Ascending aorta (tissue), 2 donors: Measurements from ENCODE around the gene TADA2A. TPM values are rescaled to one million over a fixed set of nuclear protein-coding genes. Genes with fewer than 3 reads are reported as not detected.

Source experiments
- DNase-seq, 2 donors: peaks; one replicate each; pipeline ENCODE4 v3.0.0-alpha.2; 2019; ENCODE audit warnings: low spot score in 2 of 2
- H3K27ac ChIP-seq, 2 donors: fragments of 200-600 bp; sonication (generic); one replicate each; pipeline ENCODE4 v1.5.1; 2016 to 2017; ENCODE audit warnings: mild to moderate bottlenecking in 1 of 2
- H3K27me3 ChIP-seq: fragments of 200-600 bp; sonication (generic); one replicate; pipeline ENCODE4 v1.5.1; 2017
- H3K36me3 ChIP-seq, 2 donors: fragments of 200-600 bp; sonication (generic); one replicate each; pipeline ENCODE4 v1.5.1; 2016
- H3K4me1 ChIP-seq, 2 donors: fragments of 200-600 bp; sonication (generic); one replicate each; pipeline ENCODE4 v1.5.1; 2016 to 2017; ENCODE audit warnings: mild to moderate bottlenecking in 1 of 2
- H3K4me3 ChIP-seq, 2 donors: fragments of 200-600 bp; sonication (generic); one replicate each; pipeline ENCODE4 v1.5.1; 2016 to 2017; ENCODE audit warnings: mild to moderate bottlenecking in 1 of 2
- H3K9me3 ChIP-seq, 2 donors: fragments of 200-600 bp; sonication (generic); one replicate each; pipeline ENCODE4 v1.5.1; 2016
- CTCF ChIP-seq, 3 experiments: fragments of 200-600 bp in 2 of 3; fragments of 450-650 bp in 1 of 3; sonication (generic) in 2 of 3; IDR thresholded peaks; one replicate each; pipeline ENCODE4 v1.5.1; 2016 to 2019; ENCODE audit warnings: antibody characterized with exemption in 3 of 3, mild to moderate bottlenecking in 1 of 3, moderate library complexity in 1 of 3
- intact Hi-C: fragments of 100-400 bp; cut with DNase I; formaldehyde crosslinking; loops from one replicate; pipeline ENCODE4 v1.15.1; 2023
- total RNA-seq: library from RNA; depleted of rRNA; stranded (reverse); fragments of >200 nt; gene quantifications from one replicate; pipeline ENCODE4 v1.1.0, GENCODE V29; 2016

The TADA2A gene
- total RNA-seq, 1 donor from 2014 or later = 7.7 TPM

DNA sequence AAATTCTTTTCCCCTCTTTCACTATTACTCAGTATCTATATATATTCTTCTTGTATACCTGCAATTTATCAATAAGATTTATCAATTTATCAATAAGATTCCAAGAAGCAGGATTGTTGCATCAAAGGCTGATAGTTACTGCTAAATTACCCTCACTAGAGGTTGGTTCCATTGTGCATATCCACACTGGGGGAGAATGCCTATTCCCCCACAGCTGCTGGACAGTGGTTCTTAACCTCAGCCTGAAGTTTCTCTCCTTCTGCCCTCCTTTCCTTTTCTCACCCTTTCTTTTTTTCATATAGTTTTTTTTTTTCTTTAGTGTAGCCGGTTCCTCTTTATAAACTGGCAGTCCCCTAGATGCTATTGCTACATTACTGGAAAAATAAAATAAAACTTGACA is 24.6 kb upstream of the TADA2A start:
- H3K9me3 ChIP-seq = no peaks in the 10 kb centered on the region
- no peak overlapping the region for H3K4me3 ChIP-seq
- no peak overlapping the region for H3K27ac ChIP-seq
- intact Hi-C loops = no loop called here
- DNase-seq = no peak
- no peaks in the 10 kb centered on the region for H3K4me1 ChIP-seq
- H3K36me3 ChIP-seq = no peaks in the 10 kb centered on the region
- no peak for TF ChIP-seq CTCF (IDR thresholded peaks at IDR 0.05)
- no peaks in the 10 kb centered on the region for H3K27me3 ChIP-seq

DNA sequence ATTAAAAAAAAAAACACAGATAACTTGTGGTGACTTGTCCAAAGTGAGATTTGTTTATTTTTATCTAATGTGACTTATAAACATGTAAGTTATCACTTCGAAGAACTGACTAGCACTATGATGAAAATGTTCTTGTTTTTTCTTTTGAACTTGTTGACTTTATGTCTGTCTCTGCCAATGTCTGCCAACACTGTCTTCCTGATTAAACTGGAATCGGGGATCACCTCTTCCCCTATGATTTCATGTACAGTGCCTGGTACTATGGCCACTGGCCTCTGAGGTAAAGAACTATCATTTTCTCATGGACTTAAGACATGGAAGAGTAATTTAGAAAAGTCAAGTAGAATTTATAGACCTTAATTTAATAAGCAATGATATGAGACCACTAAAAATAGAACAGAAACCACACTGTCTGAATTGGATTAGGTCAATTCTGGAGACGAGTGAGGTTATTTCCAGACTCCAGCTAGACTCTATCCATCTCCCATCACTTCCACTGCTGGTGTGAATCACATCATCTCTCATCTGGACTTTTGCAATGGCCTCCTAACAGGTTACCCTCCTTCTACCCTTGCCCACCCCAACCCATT is 22.0 kb upstream of the TADA2A start:
- no peak for DNase-seq
- Histone ChIP-seq H3K27ac (no peak overlapping the region), H3K4me1 (no peaks in the 10 kb centered on the region), H3K4me3 (no peak overlapping the region), H3K27me3 (no peaks in the 10 kb centered on the region), H3K9me3 (no peaks in the 10 kb centered on the region), H3K36me3 (no peaks in the 10 kb centered on the region)
- intact Hi-C loops = no loop called here
- TF ChIP-seq CTCF (IDR thresholded peaks at IDR 0.05) = no peak

DNA sequence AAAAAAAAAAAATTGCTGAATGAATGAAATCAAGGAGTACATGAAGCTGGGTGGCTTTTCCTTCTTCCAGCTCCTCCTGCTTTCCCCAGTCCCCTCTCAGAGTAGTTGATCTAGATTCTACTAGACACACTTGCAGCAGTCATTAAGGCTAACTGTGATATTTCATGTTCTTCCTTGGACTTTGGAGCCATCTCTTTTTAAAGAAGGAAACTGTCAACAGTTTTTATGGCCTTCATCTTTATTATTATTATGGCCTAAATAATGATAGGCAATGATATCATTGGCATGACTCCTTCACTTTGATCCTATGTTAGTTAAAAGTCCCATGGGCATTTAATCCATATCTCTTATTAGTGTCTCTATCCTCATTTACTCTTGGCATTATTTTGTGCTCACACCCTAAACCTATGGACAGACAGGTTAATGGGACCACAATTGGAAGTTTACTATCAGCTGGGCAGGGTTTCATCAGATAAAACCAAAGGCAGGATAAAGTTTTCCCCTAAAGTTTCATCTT is 21.2 kb upstream of the TADA2A start:
- intact Hi-C loops = no loop called here

GRCh38 chr17:37386462-37386861 is 20.2 kb upstream of the TADA2A start:
- Histone ChIP-seq H3K4me1 (peaks cover 0 to under 1% of the 10 kb centered on the region in 2 donors), H3K27me3 (no peaks in the 10 kb centered on the region), H3K9me3 (no peaks in the 10 kb centered on the region), H3K36me3 (no peaks in the 10 kb centered on the region), H3K4me3 (no peak overlapping the region), H3K27ac (no peak overlapping the region)
- intact Hi-C loops = no loop called here
- DNase-seq = no peak
- no peak for TF ChIP-seq CTCF (IDR thresholded peaks at IDR 0.05)

More for the DNA sequence above, 21.2 kb upstream of the TADA2A start:
- DNase-seq = no peak
- Histone ChIP-seq H3K4me1 (no peaks in the 10 kb centered on the region), H3K36me3 (no peaks in the 10 kb centered on the region), H3K27ac (no peak overlapping the region), H3K27me3 (no peaks in the 10 kb centered on the region), H3K4me3 (no peak overlapping the region), H3K9me3 (no peaks in the 10 kb centered on the region)
- TF ChIP-seq CTCF (IDR thresholded peaks at IDR 0.05) = no peak

GRCh38 chr17:37388266-37388665 is 18.4 kb upstream of the TADA2A start:
- no peak for TF ChIP-seq CTCF (IDR thresholded peaks at IDR 0.05)
- Histone ChIP-seq H3K36me3 (no peaks in the 10 kb centered on the region), H3K27me3 (no peaks in the 10 kb centered on the region), H3K4me1 (peaks cover 0 to 7% of the 10 kb centered on the region in 2 donors), H3K4me3 (no peak overlapping the region), H3K9me3 (no peaks in the 10 kb centered on the region), H3K27ac (no peak overlapping the region)
- DNase-seq = no peak
- intact Hi-C loops = no loop called here

- TF ChIP-seq CTCF (IDR thresholded peaks at IDR 0.05) = no peak
- DNase-seq = no peak
- no peaks in the 10 kb centered on the region for H3K36me3 ChIP-seq
- H3K27me3 ChIP-seq = no peaks in the 10 kb centered on the region
- H3K27ac ChIP-seq = no peak overlapping the region
- H3K4me1 ChIP-seq = peaks cover 0 to 7% of the 10 kb centered on the region in 2 donors
- intact Hi-C loops = no loop called here
- H3K4me3 ChIP-seq = no peak overlapping the region
- no peaks in the 10 kb centered on the region for H3K9me3 ChIP-seq
Observed at GRCh38 chr17:37389160-37389559, 17.5 kb upstream of the TADA2A start.
